Neural progenitor cell (in vitro differentiated cells): ENCODE measurements around the gene INPP4B. TPM values are rescaled to one million over a fixed set of nuclear protein-coding genes. Genes with fewer than 3 reads are reported as not detected.

Source experiments
- DNase-seq: peaks from one replicate; pipeline ENCODE4 v3.0.0-alpha.2; 2016; ENCODE audit warnings: low spot score
- H2AFZ ChIP-seq: fragments of 200-600 bp; sonication (generic); replicated peaks from 2 replicates; pipeline ENCODE4 v1.6.1; 2016; ENCODE audit warnings: antibody characterized with exemption
- H3F3A ChIP-seq: fragments of 200-600 bp; sonication (generic); 2 replicates; pipeline ENCODE4 v1.6.1; 2016; ENCODE audit warnings: antibody characterized with exemption, low read depth
- H3K27ac ChIP-seq: fragments of 200-600 bp; sonication (generic); 2 replicates; pipeline ENCODE4 v1.5.1; 2016; ENCODE audit warnings: mild to moderate bottlenecking
- H3K27me3 ChIP-seq: fragments of 200-600 bp; sonication (generic); 2 replicates; pipeline ENCODE4 v1.6.1; 2016; ENCODE audit warnings: mild to moderate bottlenecking, moderate library complexity
- H3K36me3 ChIP-seq: fragments of 200-600 bp; sonication (generic); 2 replicates; pipeline ENCODE4 v1.5.1; 2016
- H3K4me1 ChIP-seq: fragments of 200-600 bp; sonication (generic); 2 replicates; pipeline ENCODE4 v1.6.1; 2016; ENCODE audit warnings: mixed run types
- H3K4me2 ChIP-seq: fragments of 200-600 bp; sonication (generic); 2 replicates; pipeline ENCODE4 v1.6.1; 2016
- H3K4me3 ChIP-seq: fragments of 200-600 bp; sonication (generic); 2 replicates; pipeline ENCODE4 v1.5.1; 2016
- H3K79me2 ChIP-seq: fragments of 200-600 bp; sonication (generic); 2 replicates; pipeline ENCODE4 v1.6.1; 2016; ENCODE audit warnings: low read depth
- H3K9ac ChIP-seq: fragments of 200-600 bp; sonication (generic); 2 replicates; pipeline ENCODE4 v1.6.1; 2016
- H3K9me3 ChIP-seq: fragments of 200-600 bp; sonication (generic); 2 replicates; pipeline ENCODE4 v1.5.1; 2016; ENCODE audit warnings: low read depth
- H4K20me1 ChIP-seq: fragments of 200-600 bp; sonication (generic); 2 replicates; pipeline ENCODE4 v1.6.1; 2016; ENCODE audit warnings: low read depth
- H3K27ac Mint-ChIP-seq: 3 replicates; pipeline ENCODE4 v1.8.0; 2021; ENCODE audit warnings: mixed read lengths
- H3K27me3 Mint-ChIP-seq: 2 replicates; pipeline ENCODE4 v1.8.0; 2022; ENCODE audit warnings: low read depth, mild to moderate bottlenecking, inconsistent platforms, moderate library complexity, mixed read lengths; ENCODE audit not compliant: insufficient read depth
- H3K36me3 Mint-ChIP-seq: 3 replicates; pipeline ENCODE4 v1.8.0; 2021; ENCODE audit warnings: mixed read lengths
- H3K4me1 Mint-ChIP-seq: 3 replicates; pipeline ENCODE4 v1.8.0; 2021; ENCODE audit warnings: mixed read lengths
- H3K4me3 Mint-ChIP-seq: 3 replicates; pipeline ENCODE4 v1.8.0; 2021; ENCODE audit warnings: mild to moderate bottlenecking, moderate library complexity, mixed read lengths
- H3K9me3 Mint-ChIP-seq: 3 replicates; pipeline ENCODE4 v1.8.0; 2020; ENCODE audit warnings: mixed read lengths
- CTCF ChIP-seq: fragments of 200-600 bp; sonication (generic); IDR thresholded peaks from 2 replicates; pipeline ENCODE4 v1.5.1; 2017; ENCODE audit warnings: antibody characterized with exemption, mild to moderate bottlenecking
- EZH2 ChIP-seq: fragments of 200-600 bp; sonication (generic); IDR thresholded peaks from 2 replicates; pipeline ENCODE4 v1.6.1; 2017; ENCODE audit warnings: antibody characterized with exemption, mild to moderate bottlenecking, moderate library complexity
- EZH2phosphoT487 ChIP-seq: fragments of 200-600 bp; sonication (generic); IDR thresholded peaks from 2 replicates; pipeline ENCODE4 v1.6.1; 2017; ENCODE audit warnings: antibody characterized with exemption
- total RNA-seq: library from RNA; depleted of rRNA; stranded (reverse); fragments of >200 nt; gene quantifications from 2 replicates; pipeline ENCODE4 v1.2.3, GENCODE V29; 2015; ENCODE audit warnings: low replicate concordance

Gene INPP4B
- total RNA-seq, 1 donor from 2014 or later: 1.3 TPM

DNA sequence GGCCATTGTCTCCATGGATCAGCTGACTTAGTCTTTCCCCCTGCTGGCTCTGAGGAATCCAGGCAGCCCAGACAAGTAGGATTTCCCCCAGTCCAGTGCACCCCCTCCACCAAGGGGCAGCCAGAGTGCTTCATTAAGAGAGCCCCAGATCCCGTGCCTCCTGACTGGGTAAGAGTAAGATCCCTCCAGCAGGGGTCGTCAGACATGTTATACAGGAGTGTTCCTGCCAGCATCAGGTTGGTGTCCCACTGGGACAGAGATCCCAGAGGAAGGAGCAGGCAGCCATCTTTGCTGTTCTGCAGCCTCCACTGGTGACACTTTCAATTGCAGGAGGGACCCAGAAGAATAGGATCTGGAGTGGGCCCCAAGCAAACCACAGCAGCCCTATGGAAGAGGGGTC, 29.0 kb upstream of the INPP4B start:
- H3K79me2 ChIP-seq: no peaks in the 10 kb centered on the region
- Mint-ChIP-seq H3K9me3 (peaks cover 2% of the 10 kb centered on the region), H3K36me3 (no peaks in the 10 kb centered on the region), H3K4me1 (no peaks in the 10 kb centered on the region), H3K4me3 (no peak overlapping the region), H3K27me3 (no peaks in the 10 kb centered on the region), H3K27ac (no peak overlapping the region)
- H2AFZ ChIP-seq: no peak overlapping the region
- H3K9me3 ChIP-seq: no peaks in the 10 kb centered on the region
- no peaks in the 10 kb centered on the region for H3K36me3 ChIP-seq
- no peaks in the 10 kb centered on the region for H3F3A ChIP-seq
- no peak overlapping the region for H3K27ac ChIP-seq
- peak; percentile 35 for DNase-seq
- H3K4me3 ChIP-seq: no peak overlapping the region
- H3K4me2 ChIP-seq: no peak overlapping the region
- H3K9ac ChIP-seq: no peak overlapping the region
- TF ChIP-seq EZH2 (no peak), CTCF (peak; percentile 5)
- no peaks in the 10 kb centered on the region for H3K27me3 ChIP-seq
- no peaks in the 10 kb centered on the region for H4K20me1 ChIP-seq
- H3K4me1 ChIP-seq: no peaks in the 10 kb centered on the region

- Mint-ChIP-seq H3K27ac (no peak overlapping the region), H3K4me3 (no peak overlapping the region), H3K9me3 (peaks cover 2% of the 10 kb centered on the region), H3K36me3 (no peaks in the 10 kb centered on the region), H3K4me1 (no peaks in the 10 kb centered on the region), H3K27me3 (no peaks in the 10 kb centered on the region)
- Histone ChIP-seq H3K27ac (no peak overlapping the region), H3K4me1 (no peaks in the 10 kb centered on the region), H3K9me3 (no peaks in the 10 kb centered on the region), H4K20me1 (no peaks in the 10 kb centered on the region), H2AFZ (no peak overlapping the region), H3F3A (no peaks in the 10 kb centered on the region), H3K4me2 (no peak overlapping the region), H3K79me2 (no peaks in the 10 kb centered on the region), H3K9ac (no peak overlapping the region), H3K27me3 (no peaks in the 10 kb centered on the region), H3K36me3 (no peaks in the 10 kb centered on the region), H3K4me3 (no peak overlapping the region)
- DNase-seq: no peak
- no peak for TF ChIP-seq CTCF
- TF ChIP-seq EZH2: no peak
- TF ChIP-seq EZH2phosphoT487: no peak
Observed at GRCh38 chr4:142874684-142875083, 28.6 kb upstream of the INPP4B start.

- peaks cover 2% of the 10 kb centered on the region for H3K9me3 Mint-ChIP-seq
Observed at GRCh38 chr4:142866685-142867084, 20.6 kb upstream of the INPP4B start.

More at GRCh38 chr4:142866685-142867084, 20.6 kb upstream of the INPP4B start:
- Histone ChIP-seq H3K9me3 (no peaks in the 10 kb centered on the region), H3K27ac (no peak overlapping the region), H3K9ac (no peak overlapping the region), H3K4me2 (no peak overlapping the region), H3K4me1 (no peaks in the 10 kb centered on the region), H3K36me3 (no peaks in the 10 kb centered on the region), H4K20me1 (no peaks in the 10 kb centered on the region), H3F3A (no peaks in the 10 kb centered on the region), H3K79me2 (no peaks in the 10 kb centered on the region), H2AFZ (no peak overlapping the region), H3K27me3 (no peaks in the 10 kb centered on the region), H3K4me3 (no peak overlapping the region)
- H3K27me3 Mint-ChIP-seq: no peaks in the 10 kb centered on the region
- no peak for DNase-seq
- no peaks in the 10 kb centered on the region for H3K36me3 Mint-ChIP-seq
- TF ChIP-seq EZH2 (no peak), CTCF (no peak), EZH2phosphoT487 (no peak)
- H3K27ac Mint-ChIP-seq: no peak overlapping the region
- no peak overlapping the region for H3K4me3 Mint-ChIP-seq
- no peaks in the 10 kb centered on the region for H3K4me1 Mint-ChIP-seq
